ENCODE data around the gene TMEM37. TPM values are rescaled to one million over a fixed set of nuclear protein-coding genes. Genes with fewer than 3 reads are reported as not detected.
A peak's percentile ranks its signal among the peaks of the same experiment; 100 is the strongest.

Gene TMEM37
- total RNA-seq, 2 donors from 2014 or later = not detected

DNA sequence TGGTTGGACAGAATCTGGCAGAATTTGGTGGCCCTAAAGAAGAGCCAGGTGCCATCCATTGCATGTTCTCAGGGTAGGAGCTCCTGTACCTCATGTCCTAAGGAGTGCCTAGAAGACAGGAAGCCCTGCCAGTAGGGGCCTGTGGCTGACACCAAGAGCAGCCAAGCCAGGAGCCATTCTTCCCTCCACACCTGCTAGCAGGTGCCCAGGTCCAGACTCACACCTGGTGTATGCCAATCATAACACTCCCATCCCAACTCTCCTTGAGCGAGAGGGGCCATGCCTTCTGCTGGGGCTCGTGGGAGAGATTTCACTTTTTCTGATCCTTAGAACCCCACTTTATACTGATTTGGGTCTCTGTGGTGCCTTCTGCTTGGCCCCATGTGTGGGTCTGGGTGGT lies 26.5 kb upstream of the TMEM37 start:
- no peaks in the 10 kb centered on the region for H3K9me3 Mint-ChIP-seq
- DNase-seq (no peak), ATAC-seq (replicated peaks in 1 of 2) (no peak)
- H3K27me3 Mint-ChIP-seq (ENCODE audit: low read depth) = no peaks in the 10 kb centered on the region
- no peaks in the 10 kb centered on the region for H3K36me3 Mint-ChIP-seq (ENCODE audit: insufficient read depth in 2 of 2)
- H3K27ac Mint-ChIP-seq = no peak overlapping the region
- H3K4me1 Mint-ChIP-seq (ENCODE audit: low read depth) = no peaks in the 10 kb centered on the region
- no peak overlapping the region for H3K4me3 Mint-ChIP-seq

DNA sequence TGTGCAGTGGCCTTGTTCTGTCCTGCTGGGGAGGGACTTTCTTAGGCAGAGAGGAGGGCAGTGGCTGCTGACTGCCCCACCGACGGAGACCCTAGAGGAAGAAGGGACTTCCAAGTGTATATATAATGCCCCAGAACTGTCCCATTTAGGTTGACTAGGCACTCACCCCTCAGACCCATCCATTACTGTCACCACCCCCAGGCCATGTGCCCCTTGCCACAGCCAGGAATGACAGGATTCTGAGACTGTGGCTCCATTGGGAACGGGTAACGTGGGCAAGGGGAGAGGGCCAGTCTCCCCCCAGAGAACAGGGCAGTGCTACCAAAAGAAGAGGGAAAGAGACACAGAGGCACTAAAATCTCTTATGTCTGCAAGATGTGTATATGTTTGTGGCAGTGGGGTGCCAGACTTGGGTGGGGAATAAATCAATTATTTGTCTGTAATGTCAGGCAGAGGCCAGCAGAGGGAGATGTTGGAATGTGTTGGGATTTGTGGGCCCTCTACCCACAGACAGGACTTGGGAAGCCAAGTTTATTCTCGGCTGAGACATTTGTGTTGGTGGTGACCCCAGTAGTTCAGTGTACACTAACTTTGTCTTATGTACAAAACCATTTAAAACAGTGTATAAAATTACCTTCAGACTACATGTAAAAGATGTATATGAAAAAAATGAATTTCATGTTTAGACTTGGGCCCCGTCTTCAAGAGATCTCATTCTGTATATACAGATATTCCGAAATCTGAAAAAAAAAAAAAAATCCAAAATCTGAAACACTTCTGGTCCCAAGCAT lies 24.0 kb upstream of the TMEM37 start:
- Mint-ChIP-seq H3K27me3 (ENCODE audit: low read depth) (no peaks in the 10 kb centered on the region), H3K4me3 (no peak overlapping the region), H3K9me3 (no peaks in the 10 kb centered on the region), H3K36me3 (ENCODE audit: insufficient read depth in 2 of 2) (no peaks in the 10 kb centered on the region), H3K4me1 (ENCODE audit: low read depth) (no peaks in the 10 kb centered on the region), H3K27ac (no peak overlapping the region)
- ATAC-seq (replicated peaks in 1 of 2) (peak in 1 of 2 donors; percentile 51), DNase-seq (peak; percentile 24 to 44)

DNA sequence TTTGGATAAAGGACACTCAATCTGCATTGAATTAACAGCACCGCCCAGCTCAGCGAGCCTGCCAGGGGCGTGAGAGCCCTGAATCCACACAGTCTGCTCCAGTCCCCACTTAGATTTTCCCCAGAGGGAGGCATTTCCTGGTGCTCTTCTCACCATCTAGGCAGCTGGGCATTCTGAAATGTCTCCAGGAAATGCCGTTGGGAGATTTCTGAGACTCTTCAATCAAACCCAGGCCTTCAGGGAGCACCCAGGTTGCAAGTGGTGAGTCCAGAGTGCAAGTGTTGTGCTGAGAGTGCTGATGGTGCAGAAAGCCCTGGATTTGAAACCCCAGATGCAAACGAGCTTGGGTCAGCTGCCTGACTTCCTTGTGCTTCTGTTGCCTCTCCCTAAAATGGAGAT lies 23.4 kb upstream of the TMEM37 start:
- ATAC-seq (replicated peaks in 1 of 2) = no peak

DNA sequence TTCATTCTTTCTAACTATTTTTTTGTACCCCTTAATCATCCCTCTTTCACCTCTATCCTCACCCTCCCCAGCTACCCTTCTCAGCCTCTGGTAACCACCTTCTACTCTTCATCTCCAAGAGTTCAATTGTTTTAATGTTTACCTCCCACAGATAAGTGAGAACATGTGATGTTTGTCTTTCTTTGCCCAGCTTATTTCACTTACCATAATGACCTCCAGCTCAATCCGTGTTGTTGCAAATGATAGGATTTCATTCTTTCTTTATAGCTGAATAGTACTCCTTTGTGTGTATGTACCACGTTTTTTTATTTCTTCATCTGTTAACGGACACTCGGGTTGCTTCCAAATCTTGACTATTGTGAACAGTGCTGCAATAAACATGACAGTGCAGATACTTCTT lies 22.1 kb upstream of the TMEM37 start:
- H3K36me3 Mint-ChIP-seq (ENCODE audit: insufficient read depth in 2 of 2) = no peaks in the 10 kb centered on the region
- H3K27me3 Mint-ChIP-seq (ENCODE audit: low read depth) = no peaks in the 10 kb centered on the region
- no peak for DNase-seq
- no peak for ATAC-seq (replicated peaks in 1 of 2)
- no peaks in the 10 kb centered on the region for H3K9me3 Mint-ChIP-seq
- no peak overlapping the region for H3K27ac Mint-ChIP-seq
- H3K4me1 Mint-ChIP-seq (ENCODE audit: low read depth) = no peaks in the 10 kb centered on the region
- H3K4me3 Mint-ChIP-seq = no peak overlapping the region

More for the DNA sequence above, 23.4 kb upstream of the TMEM37 start:
- Mint-ChIP-seq H3K27ac (no peak overlapping the region), H3K4me3 (no peak overlapping the region), H3K4me1 (ENCODE audit: low read depth) (no peaks in the 10 kb centered on the region), H3K9me3 (no peaks in the 10 kb centered on the region), H3K27me3 (ENCODE audit: low read depth) (no peaks in the 10 kb centered on the region), H3K36me3 (ENCODE audit: insufficient read depth in 2 of 2) (no peaks in the 10 kb centered on the region)
- no peak for DNase-seq

DNA sequence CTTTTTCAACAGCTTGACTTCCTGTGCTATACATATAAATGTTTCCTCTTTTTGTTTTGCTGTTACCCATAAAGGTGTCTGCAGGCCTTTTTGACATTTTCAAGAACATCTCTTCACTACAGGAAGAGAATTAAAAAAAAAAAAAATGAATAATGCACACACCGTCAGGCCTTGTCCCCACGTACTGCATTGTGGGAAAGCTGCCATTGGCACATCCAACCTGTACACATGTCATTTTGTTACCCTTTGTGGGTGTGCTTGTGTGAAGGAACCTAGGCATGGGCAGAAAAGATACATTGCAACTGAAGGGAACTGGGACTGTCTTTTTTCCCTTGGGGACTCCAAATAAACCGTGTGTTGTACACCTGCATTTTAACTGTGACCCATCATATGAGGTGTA lies 16.8 kb upstream of the TMEM37 start:
- no peak overlapping the region for H3K4me3 Mint-ChIP-seq
- no peaks in the 10 kb centered on the region for H3K4me1 Mint-ChIP-seq (ENCODE audit: low read depth)
- H3K9me3 Mint-ChIP-seq = no peaks in the 10 kb centered on the region
- H3K36me3 Mint-ChIP-seq (ENCODE audit: insufficient read depth in 2 of 2) = no peaks in the 10 kb centered on the region
- ATAC-seq (replicated peaks in 1 of 2) (no peak), DNase-seq (no peak)
- no peak overlapping the region for H3K27ac Mint-ChIP-seq
- no peaks in the 10 kb centered on the region for H3K27me3 Mint-ChIP-seq (ENCODE audit: low read depth)

DNA sequence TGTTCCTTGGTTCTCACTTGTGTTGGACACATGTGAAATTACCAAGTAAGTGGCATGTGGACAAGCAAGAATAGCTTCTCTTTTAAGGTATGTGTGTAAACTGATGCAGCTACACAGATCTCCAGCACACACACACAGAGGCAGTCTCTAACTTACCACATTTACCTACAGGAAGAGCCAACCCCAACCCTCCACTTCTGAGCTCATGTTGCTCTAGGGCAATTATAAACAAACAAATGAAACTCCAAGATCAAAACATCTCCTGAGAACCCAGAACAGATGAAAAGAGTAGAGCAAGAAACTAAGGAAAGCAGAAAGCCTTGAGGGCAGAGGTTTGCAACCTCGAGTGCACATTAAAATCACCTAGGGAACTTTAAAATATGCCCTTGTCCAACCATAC lies 16.0 kb upstream of the TMEM37 start:
- H3K36me3 Mint-ChIP-seq (ENCODE audit: insufficient read depth in 2 of 2) = no peaks in the 10 kb centered on the region
- no peaks in the 10 kb centered on the region for H3K4me1 Mint-ChIP-seq (ENCODE audit: low read depth)
- no peak for ATAC-seq (replicated peaks in 1 of 2)
- H3K4me3 Mint-ChIP-seq = no peak overlapping the region
- no peaks in the 10 kb centered on the region for H3K9me3 Mint-ChIP-seq
- no peak overlapping the region for H3K27ac Mint-ChIP-seq
- DNase-seq = no peak
- no peaks in the 10 kb centered on the region for H3K27me3 Mint-ChIP-seq (ENCODE audit: low read depth)

DNA sequence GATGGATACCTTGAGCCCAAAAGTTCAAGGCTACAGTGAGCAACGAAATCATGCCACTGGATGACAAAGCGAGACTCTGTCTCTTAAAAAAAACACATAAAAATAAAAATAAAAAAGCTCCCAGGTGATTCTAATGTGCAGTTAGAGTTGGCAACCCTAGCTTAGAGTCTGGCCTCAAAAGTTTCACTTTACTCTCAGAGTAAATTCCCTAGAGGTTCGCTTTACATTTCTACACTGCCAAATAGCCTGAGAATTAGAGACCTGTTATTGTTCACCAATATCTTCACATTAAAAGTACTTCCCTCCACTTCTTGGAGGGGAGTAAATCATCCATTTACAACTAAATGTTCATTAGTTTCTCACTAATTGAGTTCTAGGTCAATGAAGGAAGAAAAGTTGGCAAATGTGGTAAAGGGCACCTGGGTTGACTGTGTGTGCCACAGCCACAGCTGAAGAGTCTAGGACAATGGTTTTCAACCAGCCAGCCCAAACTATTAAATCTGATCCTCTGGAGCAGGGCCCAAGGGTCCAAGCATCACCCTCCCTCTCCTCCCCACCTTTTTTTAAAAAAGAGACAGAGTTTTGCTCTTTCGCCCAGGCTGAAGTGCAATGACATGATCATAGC lies 15.2 kb upstream of the TMEM37 start:
- no peak for ATAC-seq (replicated peaks in 1 of 2)
- Mint-ChIP-seq H3K9me3 (no peaks in the 10 kb centered on the region), H3K4me3 (no peak overlapping the region), H3K36me3 (ENCODE audit: insufficient read depth in 2 of 2) (no peaks in the 10 kb centered on the region), H3K27ac (no peak overlapping the region), H3K4me1 (ENCODE audit: low read depth) (no peaks in the 10 kb centered on the region), H3K27me3 (ENCODE audit: low read depth) (peaks cover under 1% of the 10 kb centered on the region)
- DNase-seq = no peak

DNA sequence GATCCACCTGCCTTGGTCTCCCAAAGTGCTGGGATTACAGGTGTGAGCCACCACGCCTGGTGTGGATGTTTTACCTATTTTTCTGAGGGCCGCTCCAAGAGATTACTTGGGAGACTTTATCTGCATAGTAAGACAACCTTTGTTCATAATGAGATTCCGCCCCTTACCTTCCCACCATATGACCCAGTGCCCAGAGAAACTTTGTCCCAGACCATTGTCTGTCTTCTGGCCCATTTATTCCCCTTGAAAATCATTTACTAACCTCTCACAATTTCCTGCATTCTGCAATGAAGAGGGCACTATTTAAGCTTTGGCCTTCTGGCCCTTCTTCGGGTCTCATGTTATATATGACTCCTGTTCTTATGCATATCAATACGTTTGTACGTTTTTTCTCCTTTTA lies 13.7 kb upstream of the TMEM37 start:
- Mint-ChIP-seq H3K27ac (no peak overlapping the region), H3K36me3 (ENCODE audit: insufficient read depth in 2 of 2) (peaks cover 1 to 2% of the 10 kb centered on the region in 2 donors), H3K9me3 (peaks cover 2% of the 10 kb centered on the region in 2 donors), H3K27me3 (ENCODE audit: low read depth) (peaks cover 5% of the 10 kb centered on the region), H3K4me1 (ENCODE audit: low read depth) (no peaks in the 10 kb centered on the region), H3K4me3 (no peak overlapping the region)
- ATAC-seq (replicated peaks in 1 of 2) = no peak
- DNase-seq = no peak

DNA sequence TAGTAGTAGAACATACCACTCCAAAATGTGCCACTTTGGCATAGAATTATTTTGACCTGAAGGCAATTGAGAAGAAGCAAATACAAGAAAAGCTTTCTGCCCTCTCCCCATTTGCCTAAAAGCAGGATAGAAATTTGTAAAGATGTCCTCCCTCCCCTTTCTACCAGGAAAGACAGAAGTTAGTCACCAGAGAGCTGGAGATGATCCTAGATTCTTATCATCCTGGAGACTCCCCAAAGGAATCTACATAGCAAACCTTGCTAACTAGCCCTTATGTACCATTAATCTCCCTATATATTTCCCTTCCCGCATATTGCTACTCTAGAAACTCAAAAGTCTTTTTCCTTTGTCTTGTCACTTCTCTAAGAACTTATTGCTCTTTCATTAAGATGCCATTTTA lies 12.6 kb upstream of the TMEM37 start:
- Mint-ChIP-seq H3K27me3 (ENCODE audit: low read depth) (peaks cover 10% of the 10 kb centered on the region), H3K27ac (no peak overlapping the region), H3K4me1 (ENCODE audit: low read depth) (no peaks in the 10 kb centered on the region)

DNA sequence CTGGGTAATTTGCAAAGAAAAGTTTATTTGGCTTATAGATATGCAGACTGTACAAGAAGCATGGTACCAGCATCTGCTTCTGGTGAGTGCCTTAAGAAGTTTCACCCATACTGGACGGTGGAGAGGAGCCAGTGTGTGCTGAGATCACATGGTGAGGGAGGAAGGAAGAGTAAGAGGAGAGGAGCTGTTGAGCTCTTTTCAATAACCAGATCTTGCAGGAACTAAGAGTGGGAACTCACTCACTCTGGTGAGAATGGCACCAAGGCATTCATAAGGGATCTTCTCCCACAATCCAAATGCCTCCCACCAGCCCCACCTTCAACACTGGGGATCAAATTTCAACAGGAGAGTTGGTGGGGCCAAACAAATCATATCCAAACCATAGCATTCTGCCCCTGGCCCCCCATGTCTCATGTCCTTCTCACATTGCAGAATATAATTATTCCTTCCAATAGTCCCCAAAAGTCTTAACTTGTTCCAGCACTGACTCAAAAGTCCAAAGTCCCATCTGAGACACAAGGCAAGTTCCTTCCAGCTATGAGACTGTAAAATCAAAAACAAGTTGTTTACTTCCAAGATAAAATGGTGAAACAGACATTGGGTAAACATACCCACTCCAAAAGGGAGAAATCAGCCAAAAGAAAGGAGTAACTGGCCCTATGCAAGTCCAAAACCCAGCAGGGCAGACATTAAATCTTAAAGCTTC lies 11.7 kb upstream of the TMEM37 start:
- no peak overlapping the region for H3K4me3 Mint-ChIP-seq
- peaks cover 2% of the 10 kb centered on the region in 2 donors for H3K9me3 Mint-ChIP-seq
- H3K4me1 Mint-ChIP-seq (ENCODE audit: low read depth) = no peaks in the 10 kb centered on the region
- peaks cover 1 to 2% of the 10 kb centered on the region in 2 donors for H3K36me3 Mint-ChIP-seq (ENCODE audit: insufficient read depth in 2 of 2)
- no peak for DNase-seq
- no peak overlapping the region for H3K27ac Mint-ChIP-seq
- ATAC-seq (replicated peaks in 1 of 2) = no peak
- peaks cover 12% of the 10 kb centered on the region for H3K27me3 Mint-ChIP-seq (ENCODE audit: low read depth)

More for the DNA sequence above, 12.6 kb upstream of the TMEM37 start:
- H3K4me3 Mint-ChIP-seq = no peak overlapping the region
- DNase-seq = no peak
- ATAC-seq (replicated peaks in 1 of 2) = no peak
- H3K36me3 Mint-ChIP-seq (ENCODE audit: insufficient read depth in 2 of 2) = peaks cover 1 to 2% of the 10 kb centered on the region in 2 donors
- peaks cover 2% of the 10 kb centered on the region in 2 donors for H3K9me3 Mint-ChIP-seq

DNA sequence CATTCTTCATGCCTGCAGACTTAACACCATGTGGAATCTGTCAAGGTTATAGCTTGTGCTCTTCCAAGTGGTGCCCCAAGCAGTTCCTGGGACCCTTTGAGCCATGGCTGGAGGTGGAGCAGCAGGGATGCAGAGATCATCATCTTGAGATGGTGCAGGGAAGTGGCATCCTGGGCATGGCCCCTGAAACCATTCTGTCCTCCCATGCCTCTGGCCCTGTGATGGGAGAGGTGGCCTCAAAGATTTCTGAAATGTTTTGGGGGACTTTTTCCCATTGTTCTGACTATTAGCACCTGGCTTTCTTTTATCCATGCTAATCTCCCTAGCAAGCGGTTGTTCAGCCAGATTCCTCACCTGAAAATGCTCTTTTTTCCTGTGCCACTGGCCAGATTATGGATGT lies 10.3 kb upstream of the TMEM37 start:
- H3K27me3 Mint-ChIP-seq (ENCODE audit: low read depth) = peaks cover 21% of the 10 kb centered on the region
- no peak overlapping the region for H3K4me3 Mint-ChIP-seq
- H3K4me1 Mint-ChIP-seq (ENCODE audit: low read depth) = no peaks in the 10 kb centered on the region
- ATAC-seq (replicated peaks in 1 of 2) = no peak
- H3K9me3 Mint-ChIP-seq = peaks cover 2% of the 10 kb centered on the region in 2 donors
- DNase-seq = no peak
- H3K36me3 Mint-ChIP-seq (ENCODE audit: insufficient read depth in 2 of 2) = peaks cover 1 to 2% of the 10 kb centered on the region in 2 donors
- no peak overlapping the region for H3K27ac Mint-ChIP-seq

DNA sequence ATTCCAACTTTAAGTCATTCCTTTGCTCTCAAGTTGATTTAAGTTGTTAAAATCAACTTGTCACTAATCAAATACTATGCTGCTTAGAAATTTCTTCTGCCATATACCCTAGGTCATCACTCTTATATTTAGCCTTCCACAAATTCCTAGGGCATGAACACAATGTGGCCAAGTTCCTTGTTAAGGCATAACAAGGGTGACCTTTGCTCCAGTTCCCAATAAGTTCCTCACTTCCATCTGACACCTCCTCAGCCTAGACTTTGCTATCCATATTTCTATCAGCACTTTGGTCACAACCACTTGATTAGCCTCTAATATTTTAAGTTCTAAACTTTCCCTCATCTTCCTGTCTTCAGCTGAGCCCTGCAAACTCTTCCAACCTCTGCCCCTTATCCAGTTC lies 9.9 kb upstream of the TMEM37 start:
- Mint-ChIP-seq H3K9me3 (peaks cover 2% of the 10 kb centered on the region in 2 donors), H3K27ac (no peak overlapping the region), H3K36me3 (ENCODE audit: insufficient read depth in 2 of 2) (peaks cover 1 to 2% of the 10 kb centered on the region in 2 donors), H3K4me3 (no peak overlapping the region), H3K27me3 (ENCODE audit: low read depth) (peaks cover 26% of the 10 kb centered on the region), H3K4me1 (ENCODE audit: low read depth) (no peaks in the 10 kb centered on the region)
- ATAC-seq (replicated peaks in 1 of 2) = no peak
- DNase-seq = no peak

DNA sequence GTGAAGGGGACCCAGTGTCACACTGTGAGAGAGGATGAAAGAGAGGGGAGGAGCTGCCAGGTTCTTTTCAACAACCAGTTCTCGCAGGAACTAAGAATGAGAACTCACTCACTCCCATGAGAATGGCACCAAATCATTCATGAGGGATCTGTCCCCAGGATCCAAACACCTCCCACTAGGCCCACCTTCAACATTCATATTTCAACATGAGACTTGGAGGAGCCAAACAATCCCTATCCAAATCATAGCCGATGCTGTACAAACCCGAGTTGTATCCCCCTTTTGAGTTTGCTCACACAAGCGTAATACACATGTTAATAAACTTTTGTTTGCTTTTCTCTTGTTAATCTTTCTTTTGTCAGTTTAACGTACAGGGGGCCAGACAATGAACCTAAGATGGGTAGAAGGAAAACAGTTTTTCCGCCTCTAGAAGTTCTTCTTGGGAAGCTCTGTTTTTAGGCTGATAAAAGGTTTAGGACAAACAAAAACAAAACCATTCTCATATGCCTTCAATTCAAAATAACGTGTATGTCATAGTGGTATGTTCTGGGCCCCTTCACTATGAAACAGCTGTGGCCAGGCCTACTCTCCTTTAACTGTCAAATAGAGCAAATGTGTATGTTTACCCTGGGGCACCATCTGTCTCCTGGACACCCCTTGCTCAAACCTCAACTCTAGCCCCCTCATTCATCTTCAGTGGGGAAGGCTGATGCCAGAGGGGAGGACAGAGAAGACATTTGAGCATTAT lies 9.1 kb upstream of the TMEM37 start:
- ATAC-seq (replicated peaks in 1 of 2) = no peak
- Mint-ChIP-seq H3K9me3 (peaks cover 2% of the 10 kb centered on the region in 2 donors), H3K27ac (no peak overlapping the region), H3K4me1 (ENCODE audit: low read depth) (no peaks in the 10 kb centered on the region), H3K36me3 (ENCODE audit: insufficient read depth in 2 of 2) (peaks cover 1 to 2% of the 10 kb centered on the region in 2 donors), H3K27me3 (ENCODE audit: low read depth) (peaks cover 34% of the 10 kb centered on the region), H3K4me3 (no peak overlapping the region)
- DNase-seq = no peak

Data from activated T-cell treated with anti-CD3 and anti-CD28 coated beads, Interleukin-2, amount 50 U/mL, for 72 hours (primary cell).